ENCODE data around the gene FHIP1B.

The FHIP1B gene

DNA sequence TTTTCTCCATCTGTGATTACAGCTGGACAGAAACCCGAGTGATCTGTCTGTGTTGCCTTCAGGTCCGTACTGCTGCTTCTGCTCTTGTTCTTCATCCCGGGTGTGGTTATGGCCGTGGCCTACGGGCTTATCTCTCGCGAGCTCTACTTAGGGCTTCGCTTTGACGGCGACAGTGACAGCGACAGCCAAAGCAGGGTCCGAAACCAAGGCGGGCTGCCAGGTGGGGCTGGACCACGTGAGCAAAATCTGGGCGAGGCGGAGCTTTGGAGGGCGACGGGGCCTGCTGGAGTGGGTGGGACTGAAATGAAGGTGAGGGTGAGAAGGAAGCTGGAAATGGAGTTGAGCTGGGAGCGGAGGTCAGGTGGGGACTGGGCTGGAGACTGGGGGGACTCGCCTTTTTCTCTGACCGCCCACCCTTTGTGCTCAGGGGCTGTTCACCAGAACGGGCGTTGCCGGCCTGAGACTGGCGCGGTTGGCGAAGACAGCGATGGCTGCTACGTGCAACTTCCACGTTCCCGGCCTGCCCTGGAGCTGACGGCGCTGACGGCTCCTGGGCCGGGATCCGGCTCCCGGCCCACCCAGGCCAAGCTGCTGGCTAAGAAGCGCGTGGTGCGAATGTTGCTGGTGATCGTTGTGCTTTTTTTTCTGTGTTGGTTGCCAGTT lies 36.3 kb upstream of the FHIP1B start:
- TF ChIP-seq FOXP2 (optimal IDR thresholded peaks at IDR 0.05; ENCODE audit: borderline replicate concordance, extremely low read depth, extremely low read length, insufficient read depth) (no peak), TAF1 (IDR thresholded peaks at IDR 0.05; ENCODE audit: borderline replicate concordance, insufficient read depth, low read length) (no peak), POLR2AphosphoS5 (IDR thresholded peaks at IDR 0.05; ENCODE audit: low read depth, low read length) (no peak), SIN3A (IDR thresholded peaks at IDR 0.05; ENCODE audit: borderline replicate concordance, insufficient read depth, low read length) (no peak)
- TF ChIP-seq, protein P1, sequence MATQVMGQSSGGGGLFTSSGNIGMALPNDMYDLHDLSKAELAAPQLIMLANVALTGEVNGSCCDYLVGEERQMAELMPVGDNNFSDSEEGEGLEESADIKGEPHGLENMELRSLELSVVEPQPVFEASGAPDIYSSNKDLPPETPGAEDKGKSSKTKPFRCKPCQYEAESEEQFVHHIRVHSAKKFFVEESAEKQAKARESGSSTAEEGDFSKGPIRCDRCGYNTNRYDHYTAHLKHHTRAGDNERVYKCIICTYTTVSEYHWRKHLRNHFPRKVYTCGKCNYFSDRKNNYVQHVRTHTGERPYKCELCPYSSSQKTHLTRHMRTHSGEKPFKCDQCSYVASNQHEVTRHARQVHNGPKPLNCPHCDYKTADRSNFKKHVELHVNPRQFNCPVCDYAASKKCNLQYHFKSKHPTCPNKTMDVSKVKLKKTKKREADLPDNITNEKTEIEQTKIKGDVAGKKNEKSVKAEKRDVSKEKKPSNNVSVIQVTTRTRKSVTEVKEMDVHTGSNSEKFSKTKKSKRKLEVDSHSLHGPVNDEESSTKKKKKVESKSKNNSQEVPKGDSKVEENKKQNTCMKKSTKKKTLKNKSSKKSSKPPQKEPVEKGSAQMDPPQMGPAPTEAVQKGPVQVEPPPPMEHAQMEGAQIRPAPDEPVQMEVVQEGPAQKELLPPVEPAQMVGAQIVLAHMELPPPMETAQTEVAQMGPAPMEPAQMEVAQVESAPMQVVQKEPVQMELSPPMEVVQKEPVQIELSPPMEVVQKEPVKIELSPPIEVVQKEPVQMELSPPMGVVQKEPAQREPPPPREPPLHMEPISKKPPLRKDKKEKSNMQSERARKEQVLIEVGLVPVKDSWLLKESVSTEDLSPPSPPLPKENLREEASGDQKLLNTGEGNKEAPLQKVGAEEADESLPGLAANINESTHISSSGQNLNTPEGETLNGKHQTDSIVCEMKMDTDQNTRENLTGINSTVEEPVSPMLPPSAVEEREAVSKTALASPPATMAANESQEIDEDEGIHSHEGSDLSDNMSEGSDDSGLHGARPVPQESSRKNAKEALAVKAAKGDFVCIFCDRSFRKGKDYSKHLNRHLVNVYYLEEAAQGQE (IDR thresholded peaks at IDR 0.05; ENCODE audit: insufficient read depth in 1 of 2, low read depth in 2 of 2, low read length in 2 of 2) = no peak

DNA sequence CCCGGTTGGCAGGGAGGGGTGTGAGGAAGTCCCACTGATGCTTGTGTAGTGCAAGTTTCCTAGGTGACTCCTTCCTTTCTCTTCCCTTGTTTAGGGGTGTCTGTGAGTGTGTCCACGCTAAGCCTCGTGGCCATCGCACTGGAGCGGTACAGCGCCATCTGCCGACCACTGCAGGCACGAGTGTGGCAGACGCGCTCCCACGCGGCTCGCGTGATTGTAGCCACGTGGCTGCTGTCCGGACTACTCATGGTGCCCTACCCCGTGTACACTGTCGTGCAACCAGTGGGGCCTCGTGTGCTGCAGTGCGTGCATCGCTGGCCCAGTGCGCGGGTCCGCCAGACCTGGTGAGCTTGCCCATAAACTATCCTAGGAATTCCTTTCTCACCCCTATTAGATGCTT lies 35.6 kb upstream of the FHIP1B start:
- peak; percentile 32 for TF ChIP-seq FOXP2 (optimal IDR thresholded peaks at IDR 0.05; ENCODE audit: borderline replicate concordance, extremely low read depth, extremely low read length, insufficient read depth)
- TF ChIP-seq, protein P1 (IDR thresholded peaks at IDR 0.05; ENCODE audit: insufficient read depth in 1 of 2, low read depth in 2 of 2, low read length in 2 of 2) = no peak
- no peak for TF ChIP-seq TAF1 (IDR thresholded peaks at IDR 0.05; ENCODE audit: borderline replicate concordance, insufficient read depth, low read length)
- no peak for TF ChIP-seq SIN3A (IDR thresholded peaks at IDR 0.05; ENCODE audit: borderline replicate concordance, insufficient read depth, low read length)
- no peak for TF ChIP-seq POLR2AphosphoS5 (IDR thresholded peaks at IDR 0.05; ENCODE audit: low read depth, low read length)

DNA sequence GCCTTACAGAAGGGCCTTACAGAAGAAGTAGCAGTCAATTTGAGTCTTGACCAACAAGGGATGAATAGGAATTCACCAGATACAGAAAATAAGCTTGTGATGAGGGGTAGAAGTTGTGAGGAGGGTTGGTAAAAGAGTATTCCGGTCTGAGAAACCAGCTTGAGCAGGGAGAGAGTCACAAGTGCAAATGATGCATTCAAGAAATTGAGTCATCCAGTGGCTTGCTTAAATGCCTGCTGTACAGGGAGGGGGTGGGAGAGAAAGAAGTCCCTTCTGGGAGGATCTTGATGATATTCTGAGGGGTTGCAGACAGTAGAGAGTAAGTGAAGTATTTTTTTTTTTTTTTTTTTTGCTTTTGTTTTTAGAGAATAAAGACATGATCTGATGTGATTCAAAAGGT lies 34.4 kb upstream of the FHIP1B start:
- TF ChIP-seq TAF1 (IDR thresholded peaks at IDR 0.05; ENCODE audit: borderline replicate concordance, insufficient read depth, low read length) = no peak

DNA sequence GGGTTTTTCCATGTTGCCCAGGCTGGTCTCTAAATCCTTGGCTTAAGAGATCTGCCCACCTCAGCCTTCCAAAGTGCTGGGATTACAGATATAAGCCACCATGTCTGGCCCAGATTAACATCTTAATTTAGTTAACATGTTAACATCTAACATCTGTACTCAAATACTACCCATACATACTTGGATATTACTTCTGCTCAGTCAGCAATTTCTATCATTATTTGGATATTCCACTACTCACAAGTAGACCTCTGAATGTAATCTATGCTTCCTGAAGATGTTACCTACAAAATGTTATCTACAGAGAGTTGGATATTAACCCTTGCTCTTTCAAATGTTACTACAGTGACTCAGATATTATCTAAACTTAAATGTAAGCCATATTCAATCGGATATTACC lies 29.2 kb upstream of the FHIP1B start:
- TF ChIP-seq, protein P1 (IDR thresholded peaks at IDR 0.05; ENCODE audit: insufficient read depth in 1 of 2, low read depth in 2 of 2, low read length in 2 of 2) = no peak
- TF ChIP-seq TAF1 (IDR thresholded peaks at IDR 0.05; ENCODE audit: borderline replicate concordance, insufficient read depth, low read length) (no peak), SIN3A (IDR thresholded peaks at IDR 0.05; ENCODE audit: borderline replicate concordance, insufficient read depth, low read length) (no peak), POLR2AphosphoS5 (IDR thresholded peaks at IDR 0.05; ENCODE audit: low read depth, low read length) (no peak), FOXP2 (optimal IDR thresholded peaks at IDR 0.05; ENCODE audit: borderline replicate concordance, extremely low read depth, extremely low read length, insufficient read depth) (no peak)

DNA sequence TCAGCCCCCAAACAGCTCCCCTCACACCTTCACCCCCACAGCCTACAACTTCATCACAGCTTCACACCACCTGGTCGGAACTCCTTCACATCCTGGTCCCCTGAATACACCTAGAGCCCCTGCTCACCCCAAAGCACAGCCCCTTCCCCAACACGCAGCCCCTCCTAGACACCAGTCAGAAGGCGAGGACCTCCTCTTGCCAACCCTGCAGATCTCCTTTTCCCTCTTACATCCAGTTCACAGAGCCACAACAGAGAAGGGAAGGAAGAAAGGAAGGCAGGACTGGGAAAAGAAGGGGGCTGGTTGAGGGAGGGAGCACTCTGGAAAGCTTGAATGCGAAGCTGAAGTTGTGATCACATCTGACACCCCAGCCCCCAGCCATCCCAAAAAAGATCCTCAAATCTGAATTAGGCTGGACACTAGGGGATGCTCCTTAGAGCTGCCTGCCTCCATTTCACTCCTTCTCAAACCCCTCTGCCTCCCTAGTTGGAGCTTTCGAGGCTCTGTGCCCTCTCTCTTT lies 25.8 kb upstream of the FHIP1B start:
- no peak for TF ChIP-seq SIN3A (IDR thresholded peaks at IDR 0.05; ENCODE audit: borderline replicate concordance, insufficient read depth, low read length)
- no peak for TF ChIP-seq TAF1 (IDR thresholded peaks at IDR 0.05; ENCODE audit: borderline replicate concordance, insufficient read depth, low read length)
- TF ChIP-seq POLR2AphosphoS5 (IDR thresholded peaks at IDR 0.05; ENCODE audit: low read depth, low read length) = no peak
- TF ChIP-seq, protein P1 (IDR thresholded peaks at IDR 0.05; ENCODE audit: insufficient read depth in 1 of 2, low read depth in 2 of 2, low read length in 2 of 2) = no peak
- no peak for TF ChIP-seq FOXP2 (optimal IDR thresholded peaks at IDR 0.05; ENCODE audit: borderline replicate concordance, extremely low read depth, extremely low read length, insufficient read depth)

Data from PFSK-1 (cell line).